ENCODE measurements around the gene GNAT3. TPM values are rescaled to one million over a fixed set of nuclear protein-coding genes. Genes with fewer than 3 reads are reported as not detected.

The GNAT3 gene
- total RNA-seq, 1 experiment from 2014 or later: not detected

DNA sequence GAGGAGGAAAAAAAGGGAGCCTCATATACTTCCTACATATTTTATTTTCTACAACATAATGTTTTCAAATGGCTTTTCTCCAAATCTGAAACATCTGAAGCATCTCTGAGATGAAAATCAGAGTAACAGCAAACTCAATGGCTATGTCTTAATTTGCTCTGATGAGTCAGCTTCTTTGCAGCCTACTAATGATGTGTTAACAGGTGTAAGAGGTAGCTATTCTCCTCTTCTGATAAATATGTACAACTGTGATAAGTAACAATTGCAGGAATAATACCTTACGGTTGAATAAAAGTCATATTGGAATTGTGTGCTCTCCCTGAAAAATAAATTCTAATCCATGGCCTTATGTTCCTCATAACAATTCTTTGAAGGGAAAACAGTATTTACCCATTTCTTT lies 45.2 kb downstream of the GNAT3 start:
- no peaks in the 10 kb centered on the region for H3K27me3 ChIP-seq (replicated peaks; ENCODE audit: control insufficient read depth, insufficient read depth, low read length)
- H3K9me3 ChIP-seq: no peaks in the 10 kb centered on the region
- TF ChIP-seq, protein P1, sequence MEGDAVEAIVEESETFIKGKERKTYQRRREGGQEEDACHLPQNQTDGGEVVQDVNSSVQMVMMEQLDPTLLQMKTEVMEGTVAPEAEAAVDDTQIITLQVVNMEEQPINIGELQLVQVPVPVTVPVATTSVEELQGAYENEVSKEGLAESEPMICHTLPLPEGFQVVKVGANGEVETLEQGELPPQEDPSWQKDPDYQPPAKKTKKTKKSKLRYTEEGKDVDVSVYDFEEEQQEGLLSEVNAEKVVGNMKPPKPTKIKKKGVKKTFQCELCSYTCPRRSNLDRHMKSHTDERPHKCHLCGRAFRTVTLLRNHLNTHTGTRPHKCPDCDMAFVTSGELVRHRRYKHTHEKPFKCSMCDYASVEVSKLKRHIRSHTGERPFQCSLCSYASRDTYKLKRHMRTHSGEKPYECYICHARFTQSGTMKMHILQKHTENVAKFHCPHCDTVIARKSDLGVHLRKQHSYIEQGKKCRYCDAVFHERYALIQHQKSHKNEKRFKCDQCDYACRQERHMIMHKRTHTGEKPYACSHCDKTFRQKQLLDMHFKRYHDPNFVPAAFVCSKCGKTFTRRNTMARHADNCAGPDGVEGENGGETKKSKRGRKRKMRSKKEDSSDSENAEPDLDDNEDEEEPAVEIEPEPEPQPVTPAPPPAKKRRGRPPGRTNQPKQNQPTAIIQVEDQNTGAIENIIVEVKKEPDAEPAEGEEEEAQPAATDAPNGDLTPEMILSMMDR (IDR thresholded peaks at IDR 0.05; ENCODE audit: insufficient read depth in 1 of 2, low read depth in 1 of 2, low read length in 1 of 2, severe bottlenecking in 1 of 2, unreplicated experiment in 1 of 2): no peak
- intact Hi-C loops (cut with micrococcal nuclease; ENCODE audit: unreplicated experiment): no loop called here
- Mint-ChIP-seq H3K27me3 (ENCODE audit: insufficient read depth, unreplicated experiment) (no peaks in the 10 kb centered on the region), H3K4me1 (ENCODE audit: low read depth, unreplicated experiment) (no peaks in the 10 kb centered on the region), H3K27ac (ENCODE audit: unreplicated experiment) (no peak overlapping the region), H3K9me3 (ENCODE audit: unreplicated experiment) (no peaks in the 10 kb centered on the region), H3K36me3 (ENCODE audit: insufficient read depth, unreplicated experiment) (no peaks in the 10 kb centered on the region), H3K4me3 (ENCODE audit: unreplicated experiment) (no peak overlapping the region)
- POLR2A ChIA-PET: no interaction called here
- H3K4me1 ChIP-seq: no peaks in the 10 kb centered on the region
- BruUV-seq (replicated peaks): no TSS peak
- CTCF ChIA-PET: no interaction called here
- DNase-seq: no peak
- H3K4me3 ChIP-seq (ENCODE audit: low read depth, low read length): no peak overlapping the region
- no peaks in the 10 kb centered on the region for H3K36me3 ChIP-seq (ENCODE audit: control insufficient read depth, insufficient read depth, low read length)

GRCh38 chr7:80464211-80464610 lies 47.7 kb downstream of the GNAT3 start:
- POLR2A ChIA-PET: no interaction called here
- Mint-ChIP-seq H3K4me1 (ENCODE audit: low read depth, unreplicated experiment) (no peaks in the 10 kb centered on the region), H3K36me3 (ENCODE audit: insufficient read depth, unreplicated experiment) (no peaks in the 10 kb centered on the region), H3K9me3 (ENCODE audit: unreplicated experiment) (no peaks in the 10 kb centered on the region), H3K4me3 (ENCODE audit: unreplicated experiment) (no peak overlapping the region), H3K27ac (ENCODE audit: unreplicated experiment) (no peak overlapping the region), H3K27me3 (ENCODE audit: insufficient read depth, unreplicated experiment) (no peaks in the 10 kb centered on the region)
- H3K4me1 ChIP-seq: no peaks in the 10 kb centered on the region
- CTCF ChIA-PET: no interaction called here
- TF ChIP-seq, protein P1 (IDR thresholded peaks at IDR 0.05; ENCODE audit: insufficient read depth in 1 of 2, low read depth in 1 of 2, low read length in 1 of 2, severe bottlenecking in 1 of 2, unreplicated experiment in 1 of 2): no peak
- no peak overlapping the region for H3K4me3 ChIP-seq (ENCODE audit: low read depth, low read length)
- no peaks in the 10 kb centered on the region for H3K36me3 ChIP-seq (ENCODE audit: control insufficient read depth, insufficient read depth, low read length)
- no peak for DNase-seq
- intact Hi-C loops (cut with micrococcal nuclease; ENCODE audit: unreplicated experiment): no loop called here
- H3K27me3 ChIP-seq (replicated peaks; ENCODE audit: control insufficient read depth, insufficient read depth, low read length): no peaks in the 10 kb centered on the region
- no peaks in the 10 kb centered on the region for H3K9me3 ChIP-seq
- BruUV-seq (replicated peaks): no TSS peak

DNA sequence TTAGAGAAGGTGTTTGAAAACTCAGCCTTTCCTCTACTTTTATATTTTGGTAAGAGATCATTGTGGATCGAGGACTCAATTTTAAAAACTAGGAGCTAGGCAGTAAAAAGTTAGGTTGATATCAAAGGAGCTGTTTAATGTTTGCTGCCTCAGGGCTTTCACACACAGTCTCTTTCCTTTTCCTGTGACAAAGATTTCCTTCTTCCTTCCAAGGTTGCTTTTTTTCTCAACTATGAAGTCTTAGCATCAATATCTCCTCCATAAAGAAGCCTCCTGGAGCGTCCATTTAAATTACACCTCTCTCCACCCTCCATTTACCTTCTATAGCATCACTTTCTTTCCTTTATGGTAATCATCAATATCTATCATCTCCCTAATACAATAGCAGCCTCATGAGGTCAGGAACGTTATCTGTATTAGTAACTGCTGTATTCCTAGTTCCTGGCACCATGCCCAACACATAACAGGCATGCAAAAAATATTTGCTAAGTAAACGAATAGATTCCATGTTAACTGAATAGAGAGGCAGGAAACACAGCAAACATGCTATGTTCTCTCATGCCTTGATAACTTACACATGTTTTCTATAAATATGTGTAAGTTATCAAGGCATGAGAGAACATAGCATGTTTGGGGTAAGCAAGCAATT lies 48.5 kb downstream of the GNAT3 start:
- BruUV-seq (replicated peaks): no TSS peak
- Histone ChIP-seq H3K9me3 (no peaks in the 10 kb centered on the region), H3K4me1 (no peaks in the 10 kb centered on the region), H3K27me3 (replicated peaks; ENCODE audit: control insufficient read depth, insufficient read depth, low read length) (no peaks in the 10 kb centered on the region), H3K36me3 (ENCODE audit: control insufficient read depth, insufficient read depth, low read length) (no peaks in the 10 kb centered on the region), H3K4me3 (ENCODE audit: low read depth, low read length) (no peak overlapping the region)
- no peak overlapping the region for H3K27ac Mint-ChIP-seq (ENCODE audit: unreplicated experiment)
- DNase-seq: no peak
- H3K4me1 Mint-ChIP-seq (ENCODE audit: low read depth, unreplicated experiment): no peaks in the 10 kb centered on the region
- H3K27me3 Mint-ChIP-seq (ENCODE audit: insufficient read depth, unreplicated experiment): no peaks in the 10 kb centered on the region
- H3K9me3 Mint-ChIP-seq (ENCODE audit: unreplicated experiment): no peaks in the 10 kb centered on the region
- no peaks in the 10 kb centered on the region for H3K36me3 Mint-ChIP-seq (ENCODE audit: insufficient read depth, unreplicated experiment)
- no peak overlapping the region for H3K4me3 Mint-ChIP-seq (ENCODE audit: unreplicated experiment)
- intact Hi-C loops (cut with micrococcal nuclease; ENCODE audit: unreplicated experiment): no loop called here
- ChIA-PET POLR2A (no interaction called here), CTCF (no interaction called here)
- TF ChIP-seq, protein P1 (IDR thresholded peaks at IDR 0.05; ENCODE audit: insufficient read depth in 1 of 2, low read depth in 1 of 2, low read length in 1 of 2, severe bottlenecking in 1 of 2, unreplicated experiment in 1 of 2): no peak
